ENCODE data around the gene NLE1. TPM values are rescaled to one million over a fixed set of nuclear protein-coding genes. Genes with fewer than 3 reads are reported as not detected.

Gene NLE1
- total and polyA plus RNA-seq, 2 experiments from 2014 or later: 11.4 to 19.9 TPM

GRCh38 chr17:35142467-35142796, 329 bp upstream of the NLE1 start:
- no peak for DNase-seq (ENCODE audit: low read depth in 1 of 2, low spot score in 1 of 2)
- Histone ChIP-seq H3K36me3 (peaks cover 9% of the 10 kb centered on the region), H3K9me3 (ENCODE audit: low read depth) (no peaks in the 10 kb centered on the region), H3K27ac (no peak overlapping the region), H3K27me3 (no peaks in the 10 kb centered on the region), H3K4me3 (peak overlapping the region; percentile 72), H3K4me1 (ENCODE audit: low read depth) (peaks cover 12% of the 10 kb centered on the region)
- TF ChIP-seq CTCF (IDR thresholded peaks at IDR 0.05; ENCODE audit: low read depth, low read length): no peak

GRCh38 chr17:35138218-35138617, 3.9 kb downstream of the NLE1 start:
- no peak overlapping the region for H3K4me3 ChIP-seq
- no peaks in the 10 kb centered on the region for H3K4me1 ChIP-seq (ENCODE audit: low read depth)
- peaks cover 48% of the 10 kb centered on the region for H3K36me3 ChIP-seq
- H3K27ac ChIP-seq: no peak overlapping the region
- H3K9me3 ChIP-seq (ENCODE audit: low read depth): no peaks in the 10 kb centered on the region
- TF ChIP-seq CTCF (IDR thresholded peaks at IDR 0.05; ENCODE audit: low read depth, low read length): no peak
- H3K27me3 ChIP-seq: no peaks in the 10 kb centered on the region
- no peak for DNase-seq (ENCODE audit: low read depth in 1 of 2, low spot score in 1 of 2)

GRCh38 chr17:35135322-35135721, 6.8 kb downstream of the NLE1 start:
- H3K36me3 ChIP-seq: peaks cover 54% of the 10 kb centered on the region

GRCh38 chr17:35132816-35133550, 9.1 kb downstream of the NLE1 start:
- Histone ChIP-seq H3K9me3 (ENCODE audit: low read depth) (no peaks in the 10 kb centered on the region), H3K27ac (no peak overlapping the region), H3K36me3 (peaks cover 50% of the 10 kb centered on the region), H3K27me3 (no peaks in the 10 kb centered on the region), H3K4me3 (no peak overlapping the region), H3K4me1 (ENCODE audit: low read depth) (no peaks in the 10 kb centered on the region)
- no peak for TF ChIP-seq CTCF (IDR thresholded peaks at IDR 0.05; ENCODE audit: low read depth, low read length)
- DNase-seq (ENCODE audit: low read depth in 1 of 2, low spot score in 1 of 2): no peak

More at GRCh38 chr17:35135322-35135721, 6.8 kb downstream of the NLE1 start:
- no peaks in the 10 kb centered on the region for H3K9me3 ChIP-seq (ENCODE audit: low read depth)
- no peak for DNase-seq (ENCODE audit: low read depth in 1 of 2, low spot score in 1 of 2)
- TF ChIP-seq CTCF (IDR thresholded peaks at IDR 0.05; ENCODE audit: low read depth, low read length): no peak
- H3K27ac ChIP-seq: no peak overlapping the region
- H3K27me3 ChIP-seq: no peaks in the 10 kb centered on the region
- no peaks in the 10 kb centered on the region for H3K4me1 ChIP-seq (ENCODE audit: low read depth)
- H3K4me3 ChIP-seq: no peak overlapping the region

GRCh38 chr17:35132099-35132498, 10.0 kb downstream of the NLE1 start:
- DNase-seq (ENCODE audit: low read depth in 1 of 2, low spot score in 1 of 2): no peak
- Histone ChIP-seq H3K9me3 (ENCODE audit: low read depth) (no peaks in the 10 kb centered on the region), H3K4me3 (no peak overlapping the region), H3K4me1 (ENCODE audit: low read depth) (no peaks in the 10 kb centered on the region), H3K27me3 (no peaks in the 10 kb centered on the region), H3K27ac (no peak overlapping the region), H3K36me3 (peaks cover 42% of the 10 kb centered on the region)
- TF ChIP-seq CTCF (IDR thresholded peaks at IDR 0.05; ENCODE audit: low read depth, low read length): no peak
